Endodermal cell (in vitro differentiated cells): ENCODE data around the gene NUP85. TPM values are rescaled to one million over a fixed set of nuclear protein-coding genes. Genes with fewer than 3 reads are reported as not detected.

Experiments used
- DNase-seq: peaks from one replicate; pipeline ENCODE4 v3.0.0-alpha.2; 2017
- H3K27ac ChIP-seq: 2 replicates; pipeline ENCODE4 v1.5.1; 2013; ENCODE audit warnings: mild to moderate bottlenecking, low read depth, low read length, moderate library complexity
- H3K27me3 ChIP-seq: 2 replicates; pipeline ENCODE4 v1.6.1; 2013; ENCODE audit warnings: mild to moderate bottlenecking, low read length, moderate library complexity; ENCODE audit not compliant: insufficient read depth, control insufficient read depth, poor library complexity, severe bottlenecking
- H3K36me3 ChIP-seq: 2 replicates; pipeline ENCODE4 v1.7.0; 2013; ENCODE audit warnings: mild to moderate bottlenecking, low read length, moderate library complexity; ENCODE audit not compliant: control insufficient read depth, insufficient read depth
- H3K4me1 ChIP-seq: one replicate; pipeline ENCODE4 v1.7.0; 2013; ENCODE audit warnings: low read length; ENCODE audit not compliant: control insufficient read depth, insufficient read depth
- H3K4me3 ChIP-seq: 2 replicates; pipeline ENCODE4 v1.5.1; 2013; ENCODE audit warnings: mild to moderate bottlenecking, low read length, moderate library complexity
- H3K9ac ChIP-seq: 2 replicates; pipeline ENCODE4 v1.6.1; 2013; ENCODE audit warnings: mild to moderate bottlenecking, low read length, moderate library complexity; ENCODE audit not compliant: poor library complexity, severe bottlenecking; ENCODE audit errors: extremely low read depth
- H3K9me3 ChIP-seq: 2 replicates; pipeline ENCODE4 v1.6.1; 2013; ENCODE audit warnings: mild to moderate bottlenecking, low read length, moderate library complexity; ENCODE audit not compliant: control insufficient read depth
- H3K27ac Mint-ChIP-seq: 2 replicates; pipeline ENCODE4 v1.8.0; 2020; ENCODE audit warnings: mixed read lengths
- H3K27me3 Mint-ChIP-seq: 2 replicates; pipeline ENCODE4 v1.8.0; 2021; ENCODE audit warnings: mild to moderate bottlenecking, mixed read lengths; ENCODE audit not compliant: insufficient read depth
- H3K36me3 Mint-ChIP-seq: 2 replicates; pipeline ENCODE4 v1.8.0; 2020; ENCODE audit warnings: low read depth, mixed read lengths
- H3K4me1 Mint-ChIP-seq: 2 replicates; pipeline ENCODE4 v1.8.0; 2020; ENCODE audit warnings: mixed read lengths
- H3K4me3 Mint-ChIP-seq: 2 replicates; pipeline ENCODE4 v1.8.0; 2020; ENCODE audit warnings: mild to moderate bottlenecking, moderate library complexity, mixed read lengths
- H3K9me3 Mint-ChIP-seq: 2 replicates; pipeline ENCODE4 v1.8.0; 2020; ENCODE audit warnings: mild to moderate bottlenecking, mixed read lengths
- WGBS, 2 experiments: methylation state at CpG; one replicate each; pipeline versions ENCODE4 v1.1.5 to v1.1.7; 2013; ENCODE audit warnings: missing lambda C conversion rate in 2 of 2, mixed read lengths in 1 of 2; ENCODE audit not compliant: insufficient coverage in 1 of 2, insufficient read length in 1 of 2; 5-methylcytosine and 5-hydroxymethylcytosine counted together
- total RNA-seq, 2 donors: library from RNA; stranded (reverse); fragmentation: NEBNext Ultra II Directional in 1 of 2; extraction: Animal tissue kit (Norgen Biotek cat#: 25700) in 1 of 2; gene quantifications; 2 replicates in 1 of 2; 3 replicates in 1 of 2; pipeline ENCODE4 v1.2.1, GENCODE V29; 2021
- TF ChIP-seq, protein P1 (sequence below): fragments of 200-600 bp; sonication (generic); conservative IDR thresholded peaks from 2 replicates; pipeline ENCODE4 v1.5.0; 2021; ENCODE audit warnings: antibody characterized with exemption, mild to moderate bottlenecking

The NUP85 gene
- total RNA-seq, 2 donors from 2014 or later, result 105 to 117 TPM

- 90 to 95% methylated on average over 3 to 4 of the region's 4 CpGs for WGBS, 2 experiments
- TF ChIP-seq, protein P1, sequence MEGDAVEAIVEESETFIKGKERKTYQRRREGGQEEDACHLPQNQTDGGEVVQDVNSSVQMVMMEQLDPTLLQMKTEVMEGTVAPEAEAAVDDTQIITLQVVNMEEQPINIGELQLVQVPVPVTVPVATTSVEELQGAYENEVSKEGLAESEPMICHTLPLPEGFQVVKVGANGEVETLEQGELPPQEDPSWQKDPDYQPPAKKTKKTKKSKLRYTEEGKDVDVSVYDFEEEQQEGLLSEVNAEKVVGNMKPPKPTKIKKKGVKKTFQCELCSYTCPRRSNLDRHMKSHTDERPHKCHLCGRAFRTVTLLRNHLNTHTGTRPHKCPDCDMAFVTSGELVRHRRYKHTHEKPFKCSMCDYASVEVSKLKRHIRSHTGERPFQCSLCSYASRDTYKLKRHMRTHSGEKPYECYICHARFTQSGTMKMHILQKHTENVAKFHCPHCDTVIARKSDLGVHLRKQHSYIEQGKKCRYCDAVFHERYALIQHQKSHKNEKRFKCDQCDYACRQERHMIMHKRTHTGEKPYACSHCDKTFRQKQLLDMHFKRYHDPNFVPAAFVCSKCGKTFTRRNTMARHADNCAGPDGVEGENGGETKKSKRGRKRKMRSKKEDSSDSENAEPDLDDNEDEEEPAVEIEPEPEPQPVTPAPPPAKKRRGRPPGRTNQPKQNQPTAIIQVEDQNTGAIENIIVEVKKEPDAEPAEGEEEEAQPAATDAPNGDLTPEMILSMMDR, result no peak
- Histone ChIP-seq H3K9me3 (no peaks in the 10 kb centered on the region), H3K36me3 (peaks cover 93% of the 10 kb centered on the region), H3K4me3 (no peak overlapping the region), H3K27ac (no peak overlapping the region), H3K4me1 (peaks cover 3% of the 10 kb centered on the region), H3K27me3 (no peaks in the 10 kb centered on the region), H3K9ac (no peak overlapping the region)
- Mint-ChIP-seq H3K9me3 (no peaks in the 10 kb centered on the region), H3K27ac (no peak overlapping the region), H3K27me3 (no peaks in the 10 kb centered on the region), H3K36me3 (peaks cover 59% of the 10 kb centered on the region), H3K4me3 (no peak overlapping the region), H3K4me1 (peaks cover 2% of the 10 kb centered on the region)
- DNase-seq, result no peak
These were observed 32.0 kb upstream of the NUP85 start for GRCh38 chr17:75173526-75173925.

DNA sequence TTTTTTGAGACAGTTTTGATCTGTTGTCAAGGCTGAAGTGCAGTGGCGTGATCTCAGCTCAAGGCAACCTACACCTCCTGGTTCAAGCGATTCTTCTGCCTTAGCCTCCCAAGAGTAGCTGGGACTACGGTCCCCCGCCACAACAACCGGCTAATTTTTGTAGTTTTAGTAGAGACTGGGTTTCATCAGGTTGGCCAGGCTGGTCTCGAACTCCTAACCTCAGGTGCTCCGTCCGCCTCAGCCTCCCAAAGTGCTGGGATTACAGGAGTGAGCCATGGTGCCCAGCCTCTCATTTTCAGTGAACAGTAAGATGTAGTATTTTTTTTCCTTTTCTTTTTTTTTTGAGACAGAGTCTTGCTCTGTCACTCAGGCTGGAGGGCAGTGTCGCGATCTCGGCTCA is 30.5 kb upstream of the NUP85 start:
- DNase-seq, result no peak
- Histone ChIP-seq H3K27ac (no peak overlapping the region), H3K4me3 (no peak overlapping the region), H3K36me3 (peaks cover 96% of the 10 kb centered on the region), H3K27me3 (no peaks in the 10 kb centered on the region), H3K9me3 (no peaks in the 10 kb centered on the region), H3K9ac (no peak overlapping the region), H3K4me1 (peaks cover 3% of the 10 kb centered on the region)
- H3K27ac Mint-ChIP-seq, result no peak overlapping the region
- H3K9me3 Mint-ChIP-seq, result no peaks in the 10 kb centered on the region
- H3K4me3 Mint-ChIP-seq, result no peak overlapping the region
- WGBS, 2 experiments, result 96 to 97% methylated on average over 8 to 11 of the region's 11 CpGs
- H3K4me1 Mint-ChIP-seq, result peaks cover 2% of the 10 kb centered on the region
- H3K36me3 Mint-ChIP-seq, result peaks cover 69% of the 10 kb centered on the region
- no peaks in the 10 kb centered on the region for H3K27me3 Mint-ChIP-seq
- TF ChIP-seq, protein P1, result no peak

- 94 to 100% methylated on average over 5 of the region's 5 CpGs for WGBS, 2 experiments
- TF ChIP-seq, protein P1, result no peak
- no peaks in the 10 kb centered on the region for H3K27me3 ChIP-seq
- H3K9ac ChIP-seq, result no peak overlapping the region
- no peak overlapping the region for H3K4me3 ChIP-seq
- H3K9me3 ChIP-seq, result no peaks in the 10 kb centered on the region
- peaks cover 90% of the 10 kb centered on the region for H3K36me3 ChIP-seq
- H3K27me3 Mint-ChIP-seq, result no peaks in the 10 kb centered on the region
- no peak overlapping the region for H3K27ac ChIP-seq
- peak overlapping the region; percentile 66 for H3K27ac Mint-ChIP-seq
- no peaks in the 10 kb centered on the region for H3K9me3 Mint-ChIP-seq
- peaks cover 73% of the 10 kb centered on the region for H3K36me3 Mint-ChIP-seq
- H3K4me1 Mint-ChIP-seq, result peaks cover 10% of the 10 kb centered on the region
- no peak for DNase-seq
- no peak overlapping the region for H3K4me3 Mint-ChIP-seq
- peaks cover 3% of the 10 kb centered on the region for H3K4me1 ChIP-seq
These were observed 28.9 kb upstream of the NUP85 start for GRCh38 chr17:75176625-75177024.
